HG02884 (cell line): ENCODE measurements around the gene HINFP.
"Not testable (repeated sequence)": the region's sequence is repeated elsewhere in the genome, so short reads cannot be mapped to it uniquely, and the experiment has no call there.

Experiments used
- ATAC-seq: cut with Tn5 transposase; IDR thresholded peaks from one replicate; pipeline ENCODE4 v1.9.1; 2021; ENCODE audit warnings: mild to moderate bottlenecking, moderate library complexity; ENCODE audit not compliant: unreplicated experiment

The HINFP gene

GRCh38 chr11:119184399-119184798, 63.0 kb downstream of the HINFP start:
- ATAC-seq = not testable (repeated sequence)
